Ecto neural progenitor cell (in vitro differentiated cells): ENCODE measurements around the gene PRPF8.
"Not testable (repeated sequence)": the region's sequence is repeated elsewhere in the genome, so short reads cannot be mapped to it uniquely, and the experiment has no call there.

Source experiments
- DNase-seq: peaks from one replicate; pipeline ENCODE4 v3.0.0-alpha.2; 2018; ENCODE audit warnings: low spot score

Gene PRPF8

GRCh38 chr17:1684378-1685189, at the start of gene PRPF8:
Gene PRPF8 (minus strand): TSS chr17:1684867. CDS start chr17:1684571, 296 bp downstream.
- peak; percentile 100 for DNase-seq

GRCh38 chr17:1733759-1734158, 49.1 kb upstream of the PRPF8 start:
- DNase-seq: no peak

GRCh38 chr17:1732833-1733321, 48.2 kb upstream of the PRPF8 start:
- no peak for DNase-seq

- DNase-seq: no peak
These were observed 47.7 kb upstream of the PRPF8 start for GRCh38 chr17:1732241-1732832.

- DNase-seq: no peak
These were observed 46.5 kb upstream of the PRPF8 start for GRCh38 chr17:1731194-1731506.

- no peak for DNase-seq
These were observed 45.9 kb upstream of the PRPF8 start for GRCh38 chr17:1730326-1731193.

GRCh38 chr17:1729966-1730325, 45.3 kb upstream of the PRPF8 start:
- no peak for DNase-seq

GRCh38 chr17:1727876-1728630, 43.4 kb upstream of the PRPF8 start:
- no peak for DNase-seq

- no peak for DNase-seq
These were observed 42.7 kb upstream of the PRPF8 start for GRCh38 chr17:1727258-1727789.

GRCh38 chr17:1726626-1727257, 42.1 kb upstream of the PRPF8 start:
- DNase-seq: no peak

- DNase-seq: no peak
These were observed 41.2 kb upstream of the PRPF8 start for GRCh38 chr17:1725642-1726511.

GRCh38 chr17:1724869-1725641, 40.4 kb upstream of the PRPF8 start:
- no peak for DNase-seq

- peak; percentile 97 for DNase-seq
These were observed 39.7 kb upstream of the PRPF8 start, which contains the start of gene WDR81 for GRCh38 chr17:1724351-1724868. Gene WDR81 (plus strand): TSS chr17:1724704. CDS start chr17:1724960, 256 bp downstream.

GRCh38 chr17:1722022-1722421, 37.4 kb upstream of the PRPF8 start:
- not testable (repeated sequence) for DNase-seq

GRCh38 chr17:1720856-1721386, 36.3 kb upstream of the PRPF8 start:
- DNase-seq: peak; percentile 83

- DNase-seq: peak; percentile 52
These were observed 33.9 kb upstream of the PRPF8 start for GRCh38 chr17:1718362-1719165.

GRCh38 chr17:1716912-1717695, 32.4 kb upstream of the PRPF8 start:
- peak; percentile 98 for DNase-seq
